Keratinocyte (primary cell): ENCODE data around the gene PPP1R2B. TPM values are rescaled to one million over a fixed set of nuclear protein-coding genes. Genes with fewer than 3 reads are reported as not detected.

Source experiments
- DNase-seq: peaks from one replicate; pipeline ENCODE4 v3.0.0-alpha.2; 2011; ENCODE audit warnings: low read depth, missing footprints, low spot score
- FAIRE-seq: peaks from 2 replicates; lab custom pipeline; 2011; peaks lifted over from hg19 to GRCh38; lab: Jason Lieb, UNC
- H2AFZ ChIP-seq: 2 replicates; pipeline ENCODE4 v1.6.0; 2012; ENCODE audit warnings: low read length, control low read depth, inconsistent platforms; ENCODE audit not compliant: control insufficient read depth
- H3K27ac ChIP-seq: 2 replicates; pipeline ENCODE4 v1.5.1; 2011; ENCODE audit warnings: low read length; ENCODE audit not compliant: control insufficient read depth, insufficient read depth
- H3K27me3 ChIP-seq: 3 replicates; pipeline ENCODE4 v1.6.0; 2011; ENCODE audit warnings: low read length; ENCODE audit not compliant: control insufficient read depth, insufficient read depth; ENCODE audit errors: extremely low read depth
- H3K36me3 ChIP-seq, 2 experiments: 2 replicates in 1 of 2; 3 replicates in 1 of 2; pipeline ENCODE4 v1.5.1; 2011; ENCODE audit warnings: low read length in 2 of 2, mild to moderate bottlenecking in 1 of 2; ENCODE audit not compliant: control insufficient read depth in 2 of 2, insufficient read depth in 2 of 2; ENCODE audit errors: extremely low read depth in 1 of 2
- H3K4me1 ChIP-seq: 3 replicates; pipeline ENCODE4 v1.5.1; 2011; ENCODE audit warnings: low read length; ENCODE audit not compliant: control insufficient read depth, insufficient read depth; ENCODE audit errors: extremely low read depth
- H3K4me2 ChIP-seq: 3 replicates; pipeline ENCODE4 v1.6.0; 2011; ENCODE audit warnings: low read depth, low read length; ENCODE audit not compliant: control insufficient read depth, insufficient read depth; ENCODE audit errors: extremely low read depth
- H3K4me3 ChIP-seq, 3 experiments: fragments of 200-600 bp in 1 of 3; sonication (generic) in 1 of 3; 2 replicates in 2 of 3; 3 replicates in 1 of 3; pipeline ENCODE4 v1.5.1; 2011 to 2016; ENCODE audit warnings: low read length in 3 of 3, mild to moderate bottlenecking in 3 of 3, control low read depth in 2 of 3, inconsistent platforms in 1 of 3, low read depth in 1 of 3, mixed read lengths in 1 of 3, mixed run types in 1 of 3, moderate library complexity in 1 of 3; ENCODE audit not compliant: control insufficient read depth in 2 of 3, insufficient read depth in 2 of 3; ENCODE audit errors: extremely low read depth in 1 of 3
- H3K79me2 ChIP-seq: 2 replicates; pipeline ENCODE4 v1.6.0; 2012; ENCODE audit warnings: low read length; ENCODE audit not compliant: control insufficient read depth, insufficient read depth
- H3K9ac ChIP-seq: 3 replicates; pipeline ENCODE4 v1.6.0; 2011; ENCODE audit warnings: low read length; ENCODE audit not compliant: control insufficient read depth, insufficient read depth; ENCODE audit errors: extremely low read depth
- H3K9me1 ChIP-seq: 3 replicates; pipeline ENCODE4 v1.6.0; 2011; ENCODE audit warnings: low read length; ENCODE audit not compliant: control insufficient read depth, insufficient read depth; ENCODE audit errors: extremely low read depth
- H3K9me3 ChIP-seq: 2 replicates; pipeline ENCODE4 v1.5.1; 2012; ENCODE audit warnings: low read depth, low read length; ENCODE audit not compliant: control insufficient read depth
- H4K20me1 ChIP-seq: 3 replicates; pipeline ENCODE4 v1.6.0; 2011; ENCODE audit warnings: low read length; ENCODE audit not compliant: control insufficient read depth, insufficient read depth; ENCODE audit errors: extremely low read depth
- CTCF ChIP-seq, 3 experiments: IDR thresholded peaks in 1 of 3; conservative IDR thresholded peaks in 1 of 3; optimal IDR thresholded peaks in 1 of 3; 2 replicates in 2 of 3; 3 replicates in 1 of 3; pipeline versions ENCODE3 to v1.5.1; 2011; ENCODE audit warnings: low read length in 3 of 3, mild to moderate bottlenecking in 3 of 3, moderate library complexity in 2 of 3, control low read depth in 1 of 3, inconsistent platforms in 1 of 3; ENCODE audit not compliant: insufficient read depth in 2 of 3; ENCODE audit errors: extremely low read depth in 1 of 3
- EZH2 ChIP-seq: IDR thresholded peaks from one replicate; pipeline ENCODE4 v1.6.1; 2012; ENCODE audit warnings: inconsistent platforms, mild to moderate bottlenecking, low read length, moderate library complexity
- dilution Hi-C: fragments of 300-500 bp; cut with MboI; formaldehyde crosslinking; loops from one replicate; pipeline ENCODE4 v1.7.0; 2020; ENCODE audit warnings: low sequenced_read_pairs; ENCODE audit not compliant: extremely low pct_ligation_motif_present
- polyA minus RNA-seq, 3 experiments: library from RNA; depleted of rRNA, polyadenylated mRNA; stranded (reverse); fragments of >200 nt; gene quantifications; 1 replicate in 1 of 3; 2 replicates in 1 of 3; 3 replicates in 1 of 3; pipeline ENCODE4 v1.2.3, GENCODE V29; 2011
- polyA plus RNA-seq, 5 experiments: library from polyadenylated mRNA; depleted of rRNA in 3 of 5; stranded (reverse) in 3 of 5; stranded (forward) in 1 of 5; unstranded in 1 of 5; fragments of >200 nt; gene quantifications; 1 replicate in 1 of 5; 2 replicates in 3 of 5; 3 replicates in 1 of 5; pipeline versions ENCODE4 v1.2.1 to v1.2.3, GENCODE V29; 2011 to 2012; ENCODE audit warnings: missing spikeins in 2 of 5, low read depth in 1 of 5, low replicate concordance in 1 of 5

The PPP1R2B gene
- 0.05 TPM in 1 of 3 replicates, not detected in the others for polyA plus RNA-seq
- 0.40 TPM for polyA plus RNA-seq (2011; ENCODE audit: low read depth)
- 0.04 and 0.05 TPM in 2 replicates for polyA plus RNA-seq (2011; cell fraction: cytosol; rRNA removed)
- not detected in 2 replicates for polyA plus RNA-seq (2011; cell fraction: nucleus; rRNA removed)
- 0.10 TPM in 1 of 2 replicates, not detected in the other for polyA plus RNA-seq (2012; ENCODE audit: low replicate concordance)
- not detected in 3 replicates for polyA minus RNA-seq
- not detected for polyA minus RNA-seq (2011; cell fraction: cytosol; rRNA and poly(A)+ RNA removed)
- polyA minus RNA-seq (2011; cell fraction: nucleus; rRNA and poly(A)+ RNA removed) = not detected in 2 replicates

- Histone ChIP-seq H3K4me1 (no peaks in the 10 kb centered on the region), H3K9ac (no peak within 1 kb of the TSS), H3K27me3 (no peaks in the 10 kb centered on the region), H3K36me3 (no peaks in the 10 kb centered on the region), H2AFZ (no peak within 1 kb of the TSS), H3K27ac (no peak within 1 kb of the TSS), H3K9me3 (no peaks in the 10 kb centered on the region), H4K20me1 (no peaks in the 10 kb centered on the region), H3K4me3 (no peak within 1 kb of the TSS), H3K9me1 (no peaks in the 10 kb centered on the region), H3K4me2 (no peak within 1 kb of the TSS), H3K79me2 (no peaks in the 10 kb centered on the region)
- no peak for TF ChIP-seq EZH2
- no peak for TF ChIP-seq CTCF (optimal IDR thresholded peaks at IDR 0.05 in 1 of 3, IDR thresholded peaks at IDR 0.05 in 1 of 3, conservative IDR thresholded peaks at IDR 0.05 in 1 of 3; ENCODE audit: extremely low read depth in 1 of 3, insufficient read depth in 2 of 3, low read length in 3 of 3)
- dilution Hi-C loops = no loop called here
- DNase-seq = no peak
- FAIRE-seq = no peak
Observed at GRCh38 chr5:156850206-156850751, at the start of gene PPP1R2B. TSS of gene PPP1R2B (plus strand) at chr5:156850295. CDS start at chr5:156850563, 268 bp downstream.

- Histone ChIP-seq H3K27ac (no peak overlapping the region), H3K9ac (no peak overlapping the region), H3K9me3 (no peaks in the 10 kb centered on the region), H2AFZ (no peak overlapping the region), H3K9me1 (no peaks in the 10 kb centered on the region), H3K4me3 (no peak overlapping the region), H3K36me3 (no peaks in the 10 kb centered on the region), H3K4me1 (no peaks in the 10 kb centered on the region), H3K27me3 (no peaks in the 10 kb centered on the region), H3K4me2 (no peak overlapping the region), H4K20me1 (no peaks in the 10 kb centered on the region), H3K79me2 (no peaks in the 10 kb centered on the region)
- dilution Hi-C loops = no loop called here
- TF ChIP-seq EZH2 (no peak), CTCF (optimal IDR thresholded peaks at IDR 0.05 in 1 of 3, IDR thresholded peaks at IDR 0.05 in 1 of 3, conservative IDR thresholded peaks at IDR 0.05 in 1 of 3; ENCODE audit: extremely low read depth in 1 of 3, insufficient read depth in 2 of 3, low read length in 3 of 3) (no peak)
- no peak for FAIRE-seq
- no peak for DNase-seq
Observed at GRCh38 chr5:156800929-156801328, 49.2 kb upstream of the PPP1R2B start.
